ENCODE results near the gene SCN1B.

The SCN1B gene

GRCh38 chr19:35066691-35067563 lies 36.7 kb downstream of the SCN1B start:
- TF ChIP-seq CEBPB (IDR thresholded peaks at IDR 0.05), result 0 out of 2 replicates have a peak, but pooled peaks have one; percentile 25
- peak; percentile 33; the same call in 1 of the 2 replicates for TF ChIP-seq FOXM1 (IDR thresholded peaks at IDR 0.05; ENCODE audit: borderline replicate concordance, low read depth)
- TF ChIP-seq MAX (IDR thresholded peaks at IDR 0.05), result peak; percentile 67; the same call in 1 of the 2 replicates
- TF ChIP-seq EGR1 (IDR thresholded peaks at IDR 0.05), result no peak
- peak; percentile 93 for TF ChIP-seq USF1 (IDR thresholded peaks at IDR 0.05)
- TF ChIP-seq ZBTB7A (IDR thresholded peaks at IDR 0.05; ENCODE audit: low read depth), result 0 out of 2 replicates have a peak, but pooled peaks have one; percentile 55
- peak; percentile 93 for TF ChIP-seq RAD21 (IDR thresholded peaks at IDR 0.05; ENCODE audit: low read depth)
- no peak for TF ChIP-seq EP300 (IDR thresholded peaks at IDR 0.05; ENCODE audit: borderline replicate concordance)

GRCh38 chr19:35068941-35069634 lies 38.8 kb downstream of the SCN1B start:
- TF ChIP-seq ZBTB7A (IDR thresholded peaks at IDR 0.05; ENCODE audit: low read depth) (no peak), EP300 (IDR thresholded peaks at IDR 0.05; ENCODE audit: borderline replicate concordance) (no peak), FOXM1 (IDR thresholded peaks at IDR 0.05; ENCODE audit: borderline replicate concordance, low read depth) (no peak)

- no peak for TF ChIP-seq ZBTB7A (IDR thresholded peaks at IDR 0.05; ENCODE audit: low read depth)
Observed at GRCh38 chr19:35069696-35070095, 39.4 kb downstream of the SCN1B start.

GRCh38 chr19:35070471-35070870 lies 40.2 kb downstream of the SCN1B start:
- TF ChIP-seq EP300 (IDR thresholded peaks at IDR 0.05; ENCODE audit: borderline replicate concordance), result no peak
- 0 out of 2 replicates have a peak, but pooled peaks have one; percentile 49 for TF ChIP-seq YY1 (IDR thresholded peaks at IDR 0.05; ENCODE audit: low read depth)
- TF ChIP-seq CREB1 (IDR thresholded peaks at IDR 0.05; ENCODE audit: low read depth), result no peak
- TF ChIP-seq ZBTB7A (IDR thresholded peaks at IDR 0.05; ENCODE audit: low read depth), result no peak
- TF ChIP-seq TCF12 (IDR thresholded peaks at IDR 0.05; ENCODE audit: low read depth), result no peak
- no peak for TF ChIP-seq NFIC (IDR thresholded peaks at IDR 0.05)
- TF ChIP-seq MAX (IDR thresholded peaks at IDR 0.05), result no peak

GRCh38 chr19:35073516-35073915 lies 43.2 kb downstream of the SCN1B start:
- TF ChIP-seq CREB1 (IDR thresholded peaks at IDR 0.05; ENCODE audit: low read depth) (no peak), EP300 (IDR thresholded peaks at IDR 0.05; ENCODE audit: borderline replicate concordance) (no peak)

GRCh38 chr19:35073941-35074340 lies 43.7 kb downstream of the SCN1B start:
- no peak for TF ChIP-seq MAX (IDR thresholded peaks at IDR 0.05)
- no peak for TF ChIP-seq CEBPB (IDR thresholded peaks at IDR 0.05)
- TF ChIP-seq TCF12 (IDR thresholded peaks at IDR 0.05; ENCODE audit: low read depth), result no peak
- no peak for TF ChIP-seq CREB1 (IDR thresholded peaks at IDR 0.05; ENCODE audit: low read depth)
- no peak for TF ChIP-seq YY1 (IDR thresholded peaks at IDR 0.05; ENCODE audit: low read depth)
- TF ChIP-seq REST (IDR thresholded peaks at IDR 0.05; ENCODE audit: low read depth), result no peak
- no peak for TF ChIP-seq RAD21 (IDR thresholded peaks at IDR 0.05; ENCODE audit: low read depth)
- TF ChIP-seq TAF1 (IDR thresholded peaks at IDR 0.05; ENCODE audit: low read depth), result no peak
- TF ChIP-seq USF1 (IDR thresholded peaks at IDR 0.05), result no peak
- TF ChIP-seq EGR1 (IDR thresholded peaks at IDR 0.05), result no peak
- TF ChIP-seq FOXM1 (IDR thresholded peaks at IDR 0.05; ENCODE audit: borderline replicate concordance, low read depth), result no peak

- TF ChIP-seq EP300 (IDR thresholded peaks at IDR 0.05; ENCODE audit: borderline replicate concordance) (no peak), FOXM1 (IDR thresholded peaks at IDR 0.05; ENCODE audit: borderline replicate concordance, low read depth) (no peak), RAD21 (IDR thresholded peaks at IDR 0.05; ENCODE audit: low read depth) (no peak), MAX (IDR thresholded peaks at IDR 0.05) (no peak), YY1 (IDR thresholded peaks at IDR 0.05; ENCODE audit: low read depth) (no peak), TCF12 (IDR thresholded peaks at IDR 0.05; ENCODE audit: low read depth) (no peak)
Observed at GRCh38 chr19:35074426-35075201, 44.3 kb downstream of the SCN1B start.

All from Ishikawa (cell line).